Germinal center (tissue), 1 donor: ENCODE results near the gene SLC66A1.
A peak's percentile ranks its signal among the peaks of the same experiment; 100 is the strongest.

ENCODE experiments used
- DNase-seq: peaks from one replicate; pipeline ENCODE4 v3.0.0; 2012; ENCODE audit warnings: mixed read lengths, low spot score

The SLC66A1 gene

DNA sequence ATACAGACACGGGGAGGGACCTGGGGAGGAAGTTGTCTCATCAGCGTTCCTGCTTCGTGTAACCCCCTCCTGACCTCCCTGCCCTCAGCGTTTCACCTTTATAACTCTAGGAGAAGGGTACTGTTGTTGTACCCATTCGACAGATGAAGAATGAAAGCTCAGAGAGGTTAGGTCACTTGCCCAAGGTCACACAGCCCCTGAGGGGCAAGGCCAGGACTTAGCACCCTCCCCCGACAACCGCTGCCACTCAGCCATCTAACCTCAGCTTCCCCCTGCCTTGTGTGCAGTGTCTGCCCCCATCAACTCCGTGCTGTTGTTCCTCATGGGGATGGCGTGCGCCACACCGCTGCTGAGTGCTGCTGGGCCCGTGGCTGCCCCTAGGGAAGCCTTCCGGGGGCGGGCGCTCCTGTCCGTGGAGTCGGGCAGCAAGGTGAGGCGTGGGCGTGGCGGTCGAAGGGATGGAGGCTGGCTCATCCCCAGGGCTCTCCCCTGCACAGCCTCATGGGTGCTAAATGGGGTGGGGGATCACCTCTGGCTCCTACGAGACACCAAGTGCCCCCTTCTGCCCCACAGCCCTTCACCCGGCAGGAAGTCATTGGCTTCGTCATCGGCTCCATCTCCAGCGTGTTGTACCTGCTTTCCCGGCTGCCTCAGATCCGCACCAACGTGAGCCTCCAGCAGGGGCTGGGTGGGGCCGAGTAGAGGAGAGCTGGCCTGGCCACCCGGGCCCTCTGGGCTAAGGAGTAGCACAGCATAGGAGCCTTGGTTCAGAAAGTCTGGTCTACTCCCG is 14.0 kb downstream of the SLC66A1 start:
- no peak for DNase-seq

DNA sequence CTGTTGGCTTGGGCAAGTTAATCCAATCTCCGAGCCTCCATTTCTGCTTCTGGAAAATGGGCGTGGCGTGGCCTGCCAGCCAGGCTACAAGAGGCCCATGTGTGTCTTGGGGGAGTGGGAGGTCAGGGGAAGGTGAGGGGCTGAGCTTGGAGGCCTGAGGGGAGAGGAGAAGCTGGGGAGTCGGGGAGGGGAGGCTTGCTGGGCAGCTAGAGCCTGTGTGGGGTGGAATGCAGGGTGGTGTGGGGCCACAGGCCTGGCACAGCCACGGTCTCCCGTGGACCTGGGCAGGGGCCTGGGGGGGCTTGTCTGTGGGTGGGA is 14.6 kb downstream of the SLC66A1 start:
- no peak for DNase-seq

DNA sequence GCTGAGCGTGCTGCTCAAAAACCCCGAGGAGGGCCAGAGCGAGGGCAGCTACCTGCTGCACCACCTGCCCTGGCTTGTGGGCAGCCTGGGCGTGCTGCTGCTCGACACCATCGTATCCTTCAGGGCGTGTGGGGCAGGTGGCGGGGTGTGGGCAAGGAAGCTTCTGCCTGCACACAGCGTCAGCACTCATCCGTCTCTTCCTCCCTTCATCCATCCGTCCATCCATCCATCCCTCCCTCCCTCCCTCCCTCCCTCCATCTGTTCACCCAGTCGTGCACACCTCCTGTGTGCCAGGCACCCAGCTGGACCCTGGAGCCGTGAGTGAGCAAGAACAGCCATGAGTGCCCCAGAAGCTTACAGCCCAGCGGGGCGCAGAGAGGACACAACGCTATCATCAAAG is 15.2 kb downstream of the SLC66A1 start:
- DNase-seq: no peak

DNA sequence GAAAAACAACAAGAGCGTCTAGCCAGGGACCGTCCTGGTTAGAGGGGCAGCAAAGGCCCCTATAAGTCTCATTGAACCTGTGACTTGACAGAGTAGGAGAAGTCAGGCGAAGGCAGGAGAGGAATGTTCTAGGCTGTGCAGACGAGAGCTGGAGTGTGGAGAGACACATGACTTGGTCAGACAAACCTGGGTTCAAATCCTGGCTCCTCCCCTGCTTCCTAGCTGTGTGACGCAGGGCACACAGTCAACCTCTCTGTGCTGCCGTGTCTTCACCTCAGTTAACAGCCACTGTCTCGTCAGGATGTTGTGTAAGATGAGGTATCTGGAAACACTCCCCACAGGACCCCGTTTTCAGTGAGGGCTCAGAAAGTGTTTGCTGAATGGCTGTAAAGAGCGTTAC is 15.6 kb downstream of the SLC66A1 start:
- no peak for DNase-seq

DNA sequence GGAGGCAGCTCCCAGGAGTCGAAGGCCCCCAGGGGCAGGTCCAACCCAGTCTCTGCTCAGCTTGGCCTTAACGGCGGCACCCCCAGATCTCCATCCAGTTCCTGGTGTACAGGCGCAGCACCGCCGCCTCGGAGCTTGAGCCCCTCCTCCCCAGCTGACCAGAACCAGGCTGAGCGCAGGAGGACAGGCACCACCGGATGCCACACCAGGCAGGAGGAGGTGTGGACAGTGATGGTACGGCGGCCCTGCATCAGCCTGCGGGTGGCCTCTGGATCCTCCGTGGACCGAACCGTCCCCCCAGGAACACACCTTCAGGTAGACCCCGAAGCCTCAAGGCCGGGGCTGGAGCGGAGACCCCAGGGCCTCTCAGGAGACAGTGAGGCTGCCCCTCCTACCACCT is 16.4 kb downstream of the SLC66A1 start:
- no peak for DNase-seq

DNA sequence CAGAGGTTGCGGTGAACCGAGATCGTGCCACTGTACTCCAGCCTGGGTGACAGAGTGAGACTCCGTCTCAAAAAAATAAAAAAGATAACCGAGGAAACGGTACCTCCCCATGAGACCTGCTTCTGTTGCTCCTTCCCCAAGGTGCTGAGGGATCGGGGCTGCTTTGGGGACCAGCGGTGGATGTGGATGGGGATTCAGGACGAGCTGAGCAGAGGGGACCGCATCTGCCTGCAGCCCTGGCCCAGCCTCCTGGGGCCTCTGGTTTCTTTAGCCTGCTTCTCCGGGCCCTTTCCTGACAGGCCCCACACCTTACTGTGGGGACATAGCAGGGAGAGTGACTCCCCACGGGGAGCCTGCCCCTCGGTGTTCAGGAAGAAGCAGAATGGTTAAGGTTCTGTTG is 17.1 kb downstream of the SLC66A1 start:
- no peak for DNase-seq

DNA sequence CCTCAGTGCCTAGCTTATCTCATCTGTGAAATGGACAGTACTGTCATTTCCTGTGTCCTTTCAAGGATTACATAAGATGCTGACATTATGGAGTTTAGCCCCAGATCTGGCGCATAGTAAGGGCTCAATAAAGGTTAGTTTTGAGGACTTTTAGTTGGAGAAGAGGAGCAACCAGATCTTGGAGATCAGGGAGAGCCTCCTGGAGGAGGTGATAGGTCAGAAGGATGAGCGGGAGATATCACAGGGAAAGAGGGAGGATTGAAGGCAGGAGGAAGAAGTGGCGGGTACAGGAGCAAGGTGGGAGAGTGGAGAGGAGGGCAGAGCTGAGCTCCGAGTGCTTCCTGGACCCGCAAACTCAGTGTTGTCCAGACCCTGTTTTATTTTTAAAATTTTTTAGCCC is 17.5 kb downstream of the SLC66A1 start:
- DNase-seq: no peak

DNA sequence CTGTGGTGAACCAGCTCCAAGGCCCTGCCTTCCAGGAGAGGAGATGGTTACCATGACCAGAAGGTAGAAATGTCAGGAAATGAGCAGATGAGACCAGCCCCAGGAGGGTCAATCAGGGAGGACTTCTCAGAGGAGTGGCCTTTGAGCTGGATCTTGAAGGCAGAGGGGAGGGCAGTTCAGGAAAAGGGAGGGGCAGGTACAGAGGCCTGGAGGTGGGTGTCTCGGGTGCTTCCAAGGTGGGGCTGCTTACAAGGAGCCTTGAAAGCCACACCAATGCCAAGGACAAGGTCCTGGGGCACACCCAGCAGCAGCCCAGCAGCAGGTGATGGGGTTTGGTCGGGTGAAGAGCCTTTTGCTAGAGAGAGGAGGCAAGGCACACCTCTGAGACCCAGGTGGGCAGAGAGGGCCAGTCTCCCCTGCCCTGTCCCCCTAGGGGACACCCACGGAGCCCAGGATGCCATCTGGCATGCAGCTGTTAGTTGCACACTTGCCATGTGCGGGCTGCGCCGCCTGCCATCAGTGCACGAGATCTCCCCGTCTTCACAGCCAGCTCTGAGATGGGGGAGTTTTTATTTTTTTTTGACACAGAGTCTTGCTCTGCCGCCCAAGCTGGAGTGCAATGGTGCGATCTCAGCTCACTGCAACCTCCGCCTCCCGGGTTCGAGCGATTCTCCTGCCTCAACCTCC is 18.5 kb downstream of the SLC66A1 start:
- DNase-seq: no peak

DNA sequence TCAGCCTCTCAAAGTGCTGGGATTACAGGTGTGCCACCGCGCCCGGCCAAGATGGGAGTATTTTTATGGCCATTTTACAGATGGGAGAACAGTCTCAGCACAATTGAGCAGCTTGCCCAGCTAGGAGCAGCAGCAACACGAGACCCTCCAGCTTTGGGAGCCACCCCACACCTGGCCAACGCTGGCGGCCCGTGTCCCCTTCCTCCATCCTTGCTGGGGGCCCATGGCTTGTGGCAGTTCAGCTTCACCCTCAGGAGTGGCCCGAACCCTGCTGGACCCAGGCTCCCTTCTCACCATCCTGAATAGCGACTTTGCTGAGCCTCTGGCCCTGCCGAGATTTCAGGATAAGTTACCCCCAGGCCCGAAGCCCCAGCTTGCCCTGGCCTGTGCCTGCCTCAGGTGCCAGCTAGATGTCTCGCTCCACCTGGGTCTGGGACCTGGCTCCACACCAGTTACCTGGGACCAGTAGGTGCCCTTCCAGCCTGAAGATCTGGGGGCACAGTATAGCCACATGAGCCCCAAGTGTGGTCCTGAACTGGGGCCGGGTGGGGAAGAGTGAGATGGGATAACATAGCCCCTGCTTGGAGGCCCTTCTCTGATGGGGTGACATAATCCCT is 19.2 kb downstream of the SLC66A1 start:
- DNase-seq: no peak

DNA sequence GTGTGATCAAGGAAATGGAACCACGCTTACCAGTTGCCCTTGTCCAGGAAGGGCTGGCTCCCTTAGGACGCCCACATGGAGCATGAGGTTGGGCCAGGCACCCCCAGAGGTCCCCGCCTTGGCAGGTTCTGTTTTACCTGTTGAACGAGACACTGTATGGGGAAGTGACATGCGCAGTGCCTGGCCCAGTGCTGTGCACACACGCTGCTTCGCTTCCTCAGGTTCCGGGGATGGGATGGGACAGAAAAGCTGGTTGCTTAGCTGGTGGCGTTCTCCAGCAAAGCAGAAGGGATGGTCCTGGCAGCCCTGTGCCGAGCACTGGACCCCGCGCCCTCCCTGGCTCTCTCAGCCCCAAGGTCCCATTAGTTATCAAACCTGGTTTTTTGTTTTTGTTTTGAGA is 20.7 kb downstream of the SLC66A1 start:
- no peak for DNase-seq

DNA sequence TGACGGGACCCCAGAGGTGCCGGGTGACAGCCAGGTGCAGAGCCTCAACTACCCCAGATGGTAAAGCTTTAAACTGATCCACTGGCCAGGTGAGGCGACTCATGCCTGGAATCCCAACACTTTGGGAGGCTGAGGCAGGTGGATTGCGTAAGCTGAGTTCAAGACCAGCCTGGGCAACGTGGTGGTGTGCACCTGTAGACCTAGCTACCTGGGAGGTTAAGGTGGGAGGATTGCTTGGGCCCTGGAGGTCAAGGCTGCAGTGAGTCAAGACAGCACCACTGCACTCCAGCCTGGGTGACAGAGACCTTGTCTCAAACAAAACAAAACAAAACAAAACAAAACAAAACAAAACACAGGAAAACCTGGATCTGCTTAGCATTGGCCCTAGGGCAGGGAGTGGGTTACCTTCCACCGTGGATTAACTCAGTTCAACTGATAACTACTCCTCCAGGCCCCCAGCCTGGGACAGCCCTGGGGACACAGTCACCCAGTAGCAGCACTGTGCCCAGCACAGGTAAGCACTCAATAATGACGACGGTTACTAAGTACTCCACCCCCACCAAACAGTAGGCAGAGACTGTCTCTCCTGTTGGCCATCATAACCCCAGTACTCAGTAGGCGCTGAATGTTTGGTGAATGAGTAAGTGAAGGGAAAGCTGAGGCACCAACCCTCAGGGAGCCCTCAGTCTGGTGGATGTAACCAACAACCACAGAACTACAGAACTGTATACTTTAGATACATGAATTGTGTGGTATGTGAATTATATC is 21.6 kb downstream of the SLC66A1 start:
- no peak for DNase-seq

DNA sequence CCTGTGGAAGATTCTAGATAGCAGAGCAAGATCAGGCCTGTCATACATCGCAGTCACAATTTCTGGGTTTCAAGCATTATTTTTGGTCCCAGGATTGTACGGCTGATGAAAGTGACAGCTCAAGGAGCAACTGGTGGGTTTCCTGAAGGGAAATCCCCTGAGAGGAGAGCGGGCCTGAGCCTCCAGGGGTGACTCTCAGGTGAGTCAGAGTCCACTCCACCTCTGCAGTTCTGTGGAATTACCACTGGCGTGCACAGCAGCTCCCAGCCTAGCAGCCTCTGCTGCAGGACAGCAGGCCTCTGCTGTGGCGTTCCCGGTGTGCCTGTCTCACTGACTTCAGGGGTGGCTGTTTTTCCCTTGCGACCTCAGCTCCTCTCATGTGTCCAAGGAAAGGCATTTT is 24.4 kb downstream of the SLC66A1 start:
- no peak for DNase-seq

DNA sequence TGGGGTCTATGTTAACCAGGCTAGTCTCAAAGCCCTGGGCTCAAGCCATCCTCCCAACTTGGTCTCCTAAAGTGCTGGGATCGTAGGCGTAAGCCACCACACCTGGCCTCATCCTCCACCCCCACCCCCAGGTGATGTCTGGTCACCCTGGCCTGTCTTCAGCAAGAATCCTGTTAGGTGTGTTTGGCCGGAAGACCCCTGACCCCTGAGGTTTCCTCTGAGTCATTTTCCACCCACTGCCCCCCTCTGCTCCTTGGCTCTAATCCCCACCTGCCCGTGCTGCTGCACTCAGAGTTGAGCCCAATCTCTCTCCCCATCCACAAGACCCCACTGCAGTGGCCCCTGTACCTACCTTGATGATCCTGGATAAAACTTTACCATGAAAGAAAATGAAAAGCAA is 25.2 kb downstream of the SLC66A1 start:
- DNase-seq: no peak

DNA sequence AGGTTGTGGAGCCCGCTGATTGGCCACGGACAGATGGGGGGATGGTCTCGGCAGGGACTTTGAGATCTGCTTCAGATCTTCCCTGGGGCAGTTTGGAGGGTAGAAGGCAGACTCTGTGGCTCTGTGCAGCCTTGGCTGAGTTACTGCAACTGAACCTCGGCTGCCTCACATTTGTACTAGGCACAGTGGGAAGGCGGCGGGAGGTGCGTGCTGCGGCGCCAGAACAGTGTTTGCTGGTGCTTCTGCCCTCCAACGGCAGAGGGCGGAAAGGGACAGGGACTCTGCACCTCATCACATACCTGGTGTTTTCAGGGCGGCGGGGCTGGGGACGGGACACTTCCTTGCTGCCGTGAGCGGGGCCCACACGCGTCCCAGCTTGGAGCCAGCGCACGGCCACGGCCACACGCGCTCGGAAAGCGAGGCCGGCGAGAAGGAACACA is 26.2 kb downstream of the SLC66A1 start:
- DNase-seq: no peak

DNA sequence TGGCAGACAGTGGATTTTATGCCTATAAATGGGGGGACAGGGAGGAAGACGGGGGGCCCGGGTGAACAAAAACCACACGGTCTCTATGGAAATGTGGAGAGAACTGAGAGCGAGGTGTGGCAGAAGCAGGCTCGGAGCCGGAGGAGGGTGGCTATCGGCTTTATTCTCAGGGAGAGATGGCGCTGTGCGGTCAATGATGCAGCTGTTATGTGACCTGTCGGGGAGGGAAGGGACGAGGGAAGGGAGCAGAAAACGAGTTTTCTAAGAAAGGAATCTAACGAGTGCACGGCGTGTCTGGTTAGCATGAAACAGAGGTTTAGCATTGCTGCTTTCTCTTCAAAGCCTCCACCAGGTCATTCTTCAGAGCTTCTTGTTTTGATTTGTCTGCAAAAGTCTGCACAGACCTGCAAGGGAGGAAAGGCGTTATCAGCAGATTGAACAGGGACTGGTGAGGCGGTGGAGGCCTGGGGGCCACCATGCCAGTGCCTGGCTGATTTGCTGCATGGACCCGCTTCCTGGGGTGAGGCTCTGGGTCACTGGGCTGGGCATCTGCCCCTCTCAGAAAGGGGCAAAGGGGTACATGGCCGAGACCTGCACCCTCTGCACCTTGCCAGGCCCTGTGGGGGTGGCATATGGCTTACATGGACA is 27.2 kb downstream of the SLC66A1 start:
- DNase-seq: no peak

DNA sequence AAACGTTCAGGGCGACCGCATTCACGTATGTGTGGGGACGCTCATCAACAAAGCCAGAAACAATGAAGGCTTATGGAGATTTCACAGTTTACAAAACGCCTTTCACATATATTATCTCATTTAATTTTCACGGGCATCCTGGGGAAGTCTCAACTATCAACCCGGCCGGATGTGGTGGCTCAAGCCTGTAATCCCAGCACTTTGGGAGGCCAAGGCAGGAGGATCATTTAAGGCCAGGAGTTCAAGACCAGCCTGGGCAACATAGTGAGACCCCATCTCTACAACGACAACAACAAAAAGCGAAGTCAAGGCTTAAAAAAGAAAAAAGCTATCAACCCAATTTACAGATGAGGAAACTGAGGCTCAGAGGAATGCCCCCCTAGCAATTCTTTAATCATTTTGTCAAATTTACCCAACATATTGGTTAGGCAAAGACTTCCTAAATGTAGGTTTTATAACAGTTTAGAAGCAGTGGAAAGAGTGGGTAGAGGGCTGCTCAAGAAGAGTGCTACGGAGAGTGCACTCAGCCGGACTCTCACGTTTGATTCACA is 28.3 kb downstream of the SLC66A1 start:
- no peak for DNase-seq

DNA sequence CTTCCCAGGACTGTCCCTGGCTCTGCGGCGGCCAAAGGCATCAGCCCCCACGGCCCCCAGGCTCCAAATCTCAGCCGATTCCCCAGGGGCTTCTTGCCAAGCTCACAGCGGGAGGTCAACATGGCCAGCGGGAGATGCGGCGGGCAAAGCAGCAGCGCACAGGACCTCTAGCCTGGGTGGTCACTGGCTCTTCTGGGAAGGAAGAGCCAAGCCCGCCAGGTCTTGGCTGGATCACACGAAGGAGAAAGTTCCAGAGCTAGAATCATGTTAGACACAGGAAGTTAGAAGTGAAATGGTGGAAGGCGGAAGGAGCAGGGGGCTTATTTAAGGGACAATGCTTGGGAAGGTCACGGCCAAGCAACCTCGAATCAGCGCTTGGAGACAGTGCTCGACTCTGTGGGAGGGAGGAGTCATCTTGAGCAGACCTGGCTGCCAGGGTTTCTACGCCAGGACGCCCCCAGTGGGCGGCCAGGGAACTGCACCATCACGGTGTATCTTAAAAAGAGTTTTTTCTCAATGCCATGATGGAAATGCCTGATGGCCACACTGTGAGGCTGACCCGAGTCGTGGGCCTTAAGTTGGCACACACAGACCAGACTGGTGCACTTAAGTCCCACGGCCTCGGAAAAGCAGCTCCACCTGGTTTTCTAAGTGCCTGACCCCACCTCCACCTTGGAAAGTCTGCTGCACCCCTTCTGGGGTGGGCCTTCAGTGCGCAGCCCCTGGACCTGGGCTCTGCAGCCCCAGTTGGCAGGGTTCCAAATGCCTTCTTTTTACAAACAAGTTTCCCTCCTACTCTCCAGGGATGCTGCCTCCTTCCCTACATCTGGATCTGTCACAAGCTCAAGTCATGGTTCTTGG is 29.3 kb downstream of the SLC66A1 start:
- DNase-seq: peak; percentile 84

DNA sequence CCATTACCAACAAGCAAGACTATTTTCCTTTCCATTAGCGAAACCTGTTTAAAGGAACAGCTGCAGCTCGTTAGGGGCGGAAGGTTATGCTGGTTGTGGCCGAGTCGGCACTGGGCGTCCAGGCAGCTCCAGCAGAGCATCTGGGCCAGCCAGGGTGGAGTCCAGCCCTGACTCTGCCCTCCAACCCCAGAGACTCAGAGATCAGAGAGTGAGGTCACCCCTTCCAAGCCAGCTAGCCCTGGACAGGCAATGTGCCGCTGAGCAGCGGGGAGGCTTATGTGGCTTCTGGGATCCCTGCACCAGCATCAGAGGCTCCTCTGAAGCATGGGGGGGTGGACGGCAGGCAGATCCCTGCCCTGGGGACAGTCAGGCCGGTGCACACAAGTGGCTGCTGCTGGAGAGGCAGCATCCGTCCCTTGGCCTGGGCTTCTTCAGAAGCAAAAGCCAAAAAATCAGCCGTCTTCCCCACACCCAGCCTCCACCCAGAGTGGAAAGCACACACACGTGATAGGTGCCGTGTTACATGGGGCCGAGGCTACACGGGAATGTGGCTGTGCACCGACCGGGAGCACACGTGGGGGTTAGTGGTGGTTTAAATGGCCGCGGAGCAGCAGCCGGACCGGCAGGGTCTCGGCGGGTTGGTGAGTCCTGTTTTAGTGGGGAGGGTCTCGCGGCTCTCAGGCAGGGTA is 30.1 kb downstream of the SLC66A1 start:
- DNase-seq: no peak

DNA sequence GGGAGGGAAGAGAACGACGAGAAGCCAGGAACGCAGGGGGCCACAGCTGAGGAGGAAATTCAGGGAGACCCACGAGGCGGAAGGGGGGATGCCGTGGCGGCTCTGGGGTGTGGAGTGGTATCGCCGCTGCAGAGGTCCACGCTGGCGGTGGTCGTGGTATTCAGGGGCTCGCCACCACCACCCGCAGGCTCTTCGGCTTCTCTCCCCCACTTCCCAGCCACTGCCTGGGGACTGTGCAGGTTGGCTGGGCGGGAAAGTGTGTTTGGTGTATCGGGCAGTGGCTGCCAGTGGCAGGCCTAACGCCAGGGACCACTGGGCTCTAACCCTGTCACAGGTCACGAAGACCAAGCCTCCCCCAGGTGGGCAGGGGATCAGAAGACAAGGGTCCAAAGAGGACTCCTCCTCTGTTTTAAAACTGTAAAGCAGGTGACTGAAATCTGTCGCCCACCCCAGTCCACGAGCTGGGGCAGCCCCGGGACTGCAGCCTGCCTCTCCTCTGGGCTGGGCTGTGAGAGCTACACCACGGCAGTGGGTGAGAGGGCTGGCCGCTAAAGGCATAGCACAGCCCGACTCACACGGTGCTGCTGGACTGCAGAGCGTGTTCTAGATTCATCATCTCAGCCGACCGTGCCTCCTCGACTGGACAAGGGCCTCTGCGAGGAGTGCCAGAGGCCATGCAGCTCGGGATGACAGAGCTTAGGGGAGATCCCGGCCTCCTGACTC is 30.9 kb downstream of the SLC66A1 start:
- DNase-seq: no peak
